Neural cell (in vitro differentiated cells): ENCODE measurements around the gene RABGAP1L. TPM values are rescaled to one million over a fixed set of nuclear protein-coding genes. Genes with fewer than 3 reads are reported as not detected.

Experiments
- H2AFZ ChIP-seq: fragments of 200-600, 300-800 bp; sonication (generic), shearing (Covaris generic); 2 replicates; pipeline ENCODE4 v1.6.0; 2014; ENCODE audit warnings: low read depth, mild to moderate bottlenecking, antibody characterized with exemption, low read length, moderate library complexity
- H3F3A ChIP-seq: fragments of 200-600 bp; shearing (Covaris generic); 2 replicates; pipeline ENCODE4 v1.6.1; 2016; ENCODE audit warnings: mild to moderate bottlenecking, moderate library complexity, mixed read lengths, antibody characterized with exemption, low read length; ENCODE audit not compliant: insufficient read depth, poor library complexity, severe bottlenecking
- H3K27ac ChIP-seq: fragments of 200-600, 300-800 bp; sonication (generic), shearing (Covaris generic); 2 replicates; pipeline ENCODE4 v1.5.1; 2014; ENCODE audit warnings: mild to moderate bottlenecking, low read length, moderate library complexity
- H3K27me3 ChIP-seq: fragments of 300-800, 200-600 bp; sonication (generic), shearing (Covaris generic); 2 replicates; pipeline ENCODE4 v1.6.0; 2014; ENCODE audit warnings: mild to moderate bottlenecking, low read depth, low read length, moderate library complexity; ENCODE audit not compliant: insufficient read depth
- H3K36me3 ChIP-seq: fragments of 300-800, 200-600 bp; sonication (generic), shearing (Covaris generic); 2 replicates; pipeline ENCODE4 v1.5.1; 2014; ENCODE audit warnings: mild to moderate bottlenecking, antibody characterized with exemption, low read length, moderate library complexity; ENCODE audit not compliant: insufficient read depth
- H3K4me2 ChIP-seq: fragments of 300-800, 200-600 bp; sonication (generic), shearing (Covaris generic); 2 replicates; pipeline ENCODE4 v1.6.0; 2014; ENCODE audit warnings: mild to moderate bottlenecking, low read length
- H3K4me3 ChIP-seq: fragments of 300-800, 200-600 bp; sonication (generic), shearing (Covaris generic); 2 replicates; pipeline ENCODE4 v1.5.1; 2014; ENCODE audit warnings: mild to moderate bottlenecking, low read length, moderate library complexity
- H3K79me2 ChIP-seq: fragments of 200-600 bp; shearing (Covaris generic); replicated peaks from 2 replicates; pipeline ENCODE4 v1.6.0; 2014; ENCODE audit warnings: mild to moderate bottlenecking, low read length, moderate library complexity; ENCODE audit not compliant: insufficient read depth
- H3K9ac ChIP-seq: fragments of 300-800, 200-600 bp; sonication (generic), shearing (Covaris generic); 2 replicates; pipeline ENCODE4 v1.6.1; 2016; ENCODE audit warnings: mild to moderate bottlenecking, low read length, mixed read lengths
- H3K9me2 ChIP-seq: fragments of 200-600 bp; shearing (Covaris generic); 2 replicates; pipeline ENCODE4 v1.6.1; 2016; ENCODE audit warnings: mild to moderate bottlenecking, low read length, mixed read lengths; ENCODE audit not compliant: insufficient read depth
- H3K9me3 ChIP-seq: fragments of 200-600, 300-800 bp; sonication (generic), shearing (Covaris generic); 2 replicates; pipeline ENCODE4 v1.6.1; 2016; ENCODE audit warnings: mild to moderate bottlenecking, mixed run types, low read length, moderate library complexity, mixed read lengths
- H4K20me1 ChIP-seq: fragments of 200-600 bp; shearing (Covaris generic); 2 replicates; pipeline ENCODE4 v1.6.1; 2016; ENCODE audit warnings: mild to moderate bottlenecking, mixed run types; ENCODE audit not compliant: insufficient read depth
- EP300 ChIP-seq: fragments of 450-650 bp; conservative IDR thresholded peaks from 2 replicates; pipeline ENCODE4 v1.6.1; 2014; ENCODE audit warnings: antibody characterized with exemption, mild to moderate bottlenecking, moderate library complexity; ENCODE audit not compliant: poor library complexity, severe bottlenecking
- EZH2 ChIP-seq: fragments of 200-600, 300-800 bp; shearing (Covaris generic), sonication (generic); IDR thresholded peaks from 2 replicates; pipeline ENCODE4 v1.6.1; 2014; ENCODE audit warnings: antibody characterized with exemption, low read length, borderline replicate concordance, mild to moderate bottlenecking; ENCODE audit not compliant: insufficient read depth, poor library complexity, severe bottlenecking
- MXI1 ChIP-seq: fragments of 450-650 bp; conservative IDR thresholded peaks from 2 replicates; pipeline ENCODE4 v1.6.1; 2014; ENCODE audit warnings: antibody characterized with exemption, mild to moderate bottlenecking; ENCODE audit not compliant: poor library complexity, severe bottlenecking
- POLR2AphosphoS5 ChIP-seq: IDR thresholded peaks from 2 replicates; pipeline ENCODE4 v1.6.1; 2012
- RAD21 ChIP-seq: fragments of 450-650 bp; conservative IDR thresholded peaks from 2 replicates; pipeline ENCODE4 v1.6.1; 2014; ENCODE audit warnings: antibody characterized with exemption, mild to moderate bottlenecking, moderate library complexity
- SMC3 ChIP-seq: fragments of 450-650 bp; conservative IDR thresholded peaks from 2 replicates; pipeline ENCODE4 v1.6.1; 2014; ENCODE audit warnings: antibody characterized with exemption, mild to moderate bottlenecking, moderate library complexity; ENCODE audit not compliant: poor library complexity
- TAF1 ChIP-seq: IDR thresholded peaks from 2 replicates; pipeline ENCODE4 v1.6.1; 2012; ENCODE audit warnings: low read depth
- polyA plus RNA-seq: library from polyadenylated mRNA; depleted of rRNA; stranded (reverse); fragments of >200 nt; gene quantifications from 2 replicates; pipeline ENCODE4 v1.2.3, GENCODE V29; 2014
- TF ChIP-seq, protein P1 (sequence below): IDR thresholded peaks from 2 replicates; pipeline ENCODE4 v1.6.1; 2012; ENCODE audit warnings: borderline replicate concordance
- TF ChIP-seq, protein P2 (sequence below): fragments of 450-650 bp; IDR thresholded peaks from 2 replicates; pipeline ENCODE4 v1.5.1; 2014; ENCODE audit warnings: antibody characterized with exemption, mild to moderate bottlenecking, moderate library complexity; ENCODE audit not compliant: poor library complexity, severe bottlenecking

Gene RABGAP1L
- polyA plus RNA-seq, 1 donor from 2014 or later = 32.2 TPM

GRCh38 chr1:174222166-174222949, 63.0 kb downstream of the RABGAP1L start:
- H3K4me3 ChIP-seq = no peak overlapping the region
- H3K27ac ChIP-seq = no peak overlapping the region
- H3K9ac ChIP-seq = no peak overlapping the region
- no peaks in the 10 kb centered on the region for H4K20me1 ChIP-seq
- H3K36me3 ChIP-seq = no peaks in the 10 kb centered on the region
- H2AFZ ChIP-seq = no peak overlapping the region
- no peaks in the 10 kb centered on the region for H3K9me3 ChIP-seq
- TF ChIP-seq MXI1 = no peak
- H3K4me2 ChIP-seq = no peak overlapping the region
- H3F3A ChIP-seq = no peaks in the 10 kb centered on the region
- H3K9me2 ChIP-seq = no peaks in the 10 kb centered on the region
- no peaks in the 10 kb centered on the region for H3K27me3 ChIP-seq
- no peaks in the 10 kb centered on the region for H3K79me2 ChIP-seq

DNA sequence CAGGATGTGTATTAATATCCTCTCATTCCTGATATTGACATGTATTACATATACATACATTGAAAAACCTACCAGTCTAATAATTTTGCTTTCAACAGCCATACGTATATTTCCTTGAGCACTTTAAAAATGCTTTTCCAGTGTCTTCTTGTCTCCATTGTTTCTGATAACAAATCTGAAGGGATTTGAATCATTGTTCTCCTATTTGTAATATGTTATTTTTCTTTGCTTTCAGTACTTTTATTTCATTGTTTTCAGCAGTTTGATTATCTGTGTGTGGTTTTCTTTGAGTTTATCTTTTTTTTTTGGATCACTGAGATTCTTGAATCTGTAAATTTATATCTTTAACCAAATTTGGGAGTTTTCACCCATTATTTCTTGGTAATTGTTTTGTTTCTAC, 65.3 kb downstream of the RABGAP1L start:
- H3K4me2 ChIP-seq = no peak overlapping the region
- H4K20me1 ChIP-seq = no peaks in the 10 kb centered on the region
- TF ChIP-seq RAD21 (no peak), EP300 (no peak), POLR2AphosphoS5 (no peak), MXI1 (no peak), TAF1 (no peak), SMC3 (no peak), EZH2 (no peak)
- TF ChIP-seq, protein P1, sequence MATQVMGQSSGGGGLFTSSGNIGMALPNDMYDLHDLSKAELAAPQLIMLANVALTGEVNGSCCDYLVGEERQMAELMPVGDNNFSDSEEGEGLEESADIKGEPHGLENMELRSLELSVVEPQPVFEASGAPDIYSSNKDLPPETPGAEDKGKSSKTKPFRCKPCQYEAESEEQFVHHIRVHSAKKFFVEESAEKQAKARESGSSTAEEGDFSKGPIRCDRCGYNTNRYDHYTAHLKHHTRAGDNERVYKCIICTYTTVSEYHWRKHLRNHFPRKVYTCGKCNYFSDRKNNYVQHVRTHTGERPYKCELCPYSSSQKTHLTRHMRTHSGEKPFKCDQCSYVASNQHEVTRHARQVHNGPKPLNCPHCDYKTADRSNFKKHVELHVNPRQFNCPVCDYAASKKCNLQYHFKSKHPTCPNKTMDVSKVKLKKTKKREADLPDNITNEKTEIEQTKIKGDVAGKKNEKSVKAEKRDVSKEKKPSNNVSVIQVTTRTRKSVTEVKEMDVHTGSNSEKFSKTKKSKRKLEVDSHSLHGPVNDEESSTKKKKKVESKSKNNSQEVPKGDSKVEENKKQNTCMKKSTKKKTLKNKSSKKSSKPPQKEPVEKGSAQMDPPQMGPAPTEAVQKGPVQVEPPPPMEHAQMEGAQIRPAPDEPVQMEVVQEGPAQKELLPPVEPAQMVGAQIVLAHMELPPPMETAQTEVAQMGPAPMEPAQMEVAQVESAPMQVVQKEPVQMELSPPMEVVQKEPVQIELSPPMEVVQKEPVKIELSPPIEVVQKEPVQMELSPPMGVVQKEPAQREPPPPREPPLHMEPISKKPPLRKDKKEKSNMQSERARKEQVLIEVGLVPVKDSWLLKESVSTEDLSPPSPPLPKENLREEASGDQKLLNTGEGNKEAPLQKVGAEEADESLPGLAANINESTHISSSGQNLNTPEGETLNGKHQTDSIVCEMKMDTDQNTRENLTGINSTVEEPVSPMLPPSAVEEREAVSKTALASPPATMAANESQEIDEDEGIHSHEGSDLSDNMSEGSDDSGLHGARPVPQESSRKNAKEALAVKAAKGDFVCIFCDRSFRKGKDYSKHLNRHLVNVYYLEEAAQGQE = no peak
- TF ChIP-seq, protein P2, sequence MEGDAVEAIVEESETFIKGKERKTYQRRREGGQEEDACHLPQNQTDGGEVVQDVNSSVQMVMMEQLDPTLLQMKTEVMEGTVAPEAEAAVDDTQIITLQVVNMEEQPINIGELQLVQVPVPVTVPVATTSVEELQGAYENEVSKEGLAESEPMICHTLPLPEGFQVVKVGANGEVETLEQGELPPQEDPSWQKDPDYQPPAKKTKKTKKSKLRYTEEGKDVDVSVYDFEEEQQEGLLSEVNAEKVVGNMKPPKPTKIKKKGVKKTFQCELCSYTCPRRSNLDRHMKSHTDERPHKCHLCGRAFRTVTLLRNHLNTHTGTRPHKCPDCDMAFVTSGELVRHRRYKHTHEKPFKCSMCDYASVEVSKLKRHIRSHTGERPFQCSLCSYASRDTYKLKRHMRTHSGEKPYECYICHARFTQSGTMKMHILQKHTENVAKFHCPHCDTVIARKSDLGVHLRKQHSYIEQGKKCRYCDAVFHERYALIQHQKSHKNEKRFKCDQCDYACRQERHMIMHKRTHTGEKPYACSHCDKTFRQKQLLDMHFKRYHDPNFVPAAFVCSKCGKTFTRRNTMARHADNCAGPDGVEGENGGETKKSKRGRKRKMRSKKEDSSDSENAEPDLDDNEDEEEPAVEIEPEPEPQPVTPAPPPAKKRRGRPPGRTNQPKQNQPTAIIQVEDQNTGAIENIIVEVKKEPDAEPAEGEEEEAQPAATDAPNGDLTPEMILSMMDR = no peak
- no peak overlapping the region for H3K27ac ChIP-seq
- H3K9me3 ChIP-seq = no peaks in the 10 kb centered on the region
- no peaks in the 10 kb centered on the region for H3K27me3 ChIP-seq
- no peak overlapping the region for H3K4me3 ChIP-seq
- no peaks in the 10 kb centered on the region for H3K79me2 ChIP-seq
- no peak overlapping the region for H3K9ac ChIP-seq
- H3F3A ChIP-seq = no peaks in the 10 kb centered on the region
- H3K36me3 ChIP-seq = no peaks in the 10 kb centered on the region
- no peak overlapping the region for H2AFZ ChIP-seq
- H3K9me2 ChIP-seq = no peaks in the 10 kb centered on the region
